Measurements from ENCODE around the gene NBPF1. TPM values are rescaled to one million over a fixed set of nuclear protein-coding genes. Genes with fewer than 3 reads are reported as not detected.
"Not testable (repeated sequence)": the region's sequence is repeated elsewhere in the genome, so short reads cannot be mapped to it uniquely, and the experiment has no call there.

Gene NBPF1
- total RNA-seq, 3 donors from 2014 or later, result 80.2 to 169 (median 104) TPM

DNA sequence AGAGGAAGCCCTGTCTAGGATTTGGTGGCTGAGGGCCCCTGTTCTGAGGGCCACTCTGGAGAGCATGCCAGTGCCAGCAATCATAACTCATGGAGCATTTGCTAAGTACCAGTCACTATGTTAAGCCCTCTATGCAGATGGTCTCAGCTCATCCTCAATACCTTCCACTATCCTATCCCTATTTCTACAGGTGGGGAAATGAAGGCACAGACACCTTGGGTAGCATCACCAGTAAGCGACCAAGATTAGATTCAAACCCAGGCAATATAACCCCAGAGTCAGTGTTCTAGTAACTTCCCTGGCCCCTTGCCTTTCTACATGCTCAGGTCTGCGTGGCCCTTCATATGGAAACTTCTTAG, 7.9 kb upstream of the NBPF1 start:
- ATAC-seq, result no peak

DNA sequence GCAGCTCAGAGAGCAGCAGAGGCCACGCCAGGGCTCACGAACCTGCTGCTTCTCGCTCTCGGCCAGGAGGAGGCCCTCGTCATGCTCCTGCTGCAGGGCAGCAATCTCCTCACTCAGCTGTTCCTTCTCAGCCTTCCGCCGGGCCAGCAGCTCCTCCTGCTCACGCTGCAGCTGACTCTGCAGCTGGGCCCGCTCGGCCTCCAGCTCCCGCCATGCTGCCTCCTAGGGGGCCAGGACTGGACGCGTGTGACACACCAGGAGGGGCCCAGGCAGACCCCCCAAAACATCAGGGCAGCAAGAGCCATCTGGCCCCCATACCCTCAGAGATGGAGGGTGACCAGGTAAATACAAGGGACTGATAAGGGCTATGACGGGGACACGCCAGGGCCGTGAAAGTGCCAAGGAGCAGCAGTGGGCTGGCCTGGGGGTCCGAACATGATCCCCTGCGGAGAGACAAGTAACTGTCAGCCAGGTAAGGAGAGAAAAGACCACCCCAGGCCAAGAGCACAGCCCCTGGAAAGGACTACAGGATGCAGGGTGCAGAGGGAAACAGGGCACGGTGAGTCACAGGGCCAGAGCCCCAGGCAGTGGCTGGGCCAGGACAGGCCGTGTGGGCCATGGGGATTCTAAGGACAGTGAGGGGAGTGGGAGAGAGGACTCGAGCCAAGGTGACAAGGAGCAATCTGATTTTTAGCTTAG, 6.6 kb upstream of the NBPF1 start:
- H3K4me1 ChIP-seq (ENCODE audit: low read depth), result peaks cover 18% of the 10 kb centered on the region
- intact Hi-C loops (cut with DNase I, micrococcal nuclease); ATAC-seq; H3K9me3 ChIP-seq; H3K4me3 ChIP-seq; H3K36me3 ChIP-seq (ENCODE audit: low read depth): not testable (repeated sequence)
- peak; percentile 18 to 62 (median 46) for DNase-seq

More for the DNA sequence above, 7.9 kb upstream of the NBPF1 start:
- TF ChIP-seq, protein P1, sequence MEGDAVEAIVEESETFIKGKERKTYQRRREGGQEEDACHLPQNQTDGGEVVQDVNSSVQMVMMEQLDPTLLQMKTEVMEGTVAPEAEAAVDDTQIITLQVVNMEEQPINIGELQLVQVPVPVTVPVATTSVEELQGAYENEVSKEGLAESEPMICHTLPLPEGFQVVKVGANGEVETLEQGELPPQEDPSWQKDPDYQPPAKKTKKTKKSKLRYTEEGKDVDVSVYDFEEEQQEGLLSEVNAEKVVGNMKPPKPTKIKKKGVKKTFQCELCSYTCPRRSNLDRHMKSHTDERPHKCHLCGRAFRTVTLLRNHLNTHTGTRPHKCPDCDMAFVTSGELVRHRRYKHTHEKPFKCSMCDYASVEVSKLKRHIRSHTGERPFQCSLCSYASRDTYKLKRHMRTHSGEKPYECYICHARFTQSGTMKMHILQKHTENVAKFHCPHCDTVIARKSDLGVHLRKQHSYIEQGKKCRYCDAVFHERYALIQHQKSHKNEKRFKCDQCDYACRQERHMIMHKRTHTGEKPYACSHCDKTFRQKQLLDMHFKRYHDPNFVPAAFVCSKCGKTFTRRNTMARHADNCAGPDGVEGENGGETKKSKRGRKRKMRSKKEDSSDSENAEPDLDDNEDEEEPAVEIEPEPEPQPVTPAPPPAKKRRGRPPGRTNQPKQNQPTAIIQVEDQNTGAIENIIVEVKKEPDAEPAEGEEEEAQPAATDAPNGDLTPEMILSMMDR (IDR thresholded peaks at IDR 0.05), result peak; percentile 6
- no peak for DNase-seq
- Histone ChIP-seq H3K4me3 (no peak overlapping the region), H3K36me3 (ENCODE audit: low read depth) (peaks cover 6% of the 10 kb centered on the region), H3K9me3 (no peaks in the 10 kb centered on the region), H3K4me1 (ENCODE audit: low read depth) (peaks cover 19% of the 10 kb centered on the region)
- intact Hi-C loops (cut with DNase I, micrococcal nuclease), result no loop called here

DNA sequence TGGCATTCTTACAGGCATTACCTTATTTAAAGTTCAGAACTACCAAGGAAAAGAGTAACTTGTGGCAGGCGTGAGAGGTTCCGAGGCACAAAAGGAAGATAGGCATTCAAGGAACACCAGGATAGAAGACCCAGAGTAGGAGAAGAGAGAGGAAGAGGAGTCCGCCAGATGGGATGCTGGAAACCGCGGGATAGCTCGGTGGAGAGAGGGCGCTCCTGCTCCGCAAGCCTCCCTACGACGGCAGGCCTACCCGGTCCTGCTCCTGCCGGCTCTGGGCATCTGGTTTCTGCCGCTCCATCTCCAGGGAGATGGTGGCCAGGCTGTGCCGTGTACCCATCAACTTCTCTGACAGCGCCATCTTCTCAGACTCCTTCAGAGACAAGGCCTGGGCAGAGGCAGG, 5.4 kb upstream of the NBPF1 start:
- TF ChIP-seq, protein P1 (IDR thresholded peaks at IDR 0.05), result no peak
- no peak overlapping the region for H3K4me3 ChIP-seq
- no peaks in the 10 kb centered on the region for H3K36me3 ChIP-seq (ENCODE audit: low read depth)
- ATAC-seq (no peak), DNase-seq (peak; percentile 8 to 65 (median 47))
- H3K9me3 ChIP-seq, result no peaks in the 10 kb centered on the region
- intact Hi-C loops (cut with DNase I, micrococcal nuclease), result no loop called here
- peaks cover 10% of the 10 kb centered on the region for H3K4me1 ChIP-seq (ENCODE audit: low read depth)

DNA sequence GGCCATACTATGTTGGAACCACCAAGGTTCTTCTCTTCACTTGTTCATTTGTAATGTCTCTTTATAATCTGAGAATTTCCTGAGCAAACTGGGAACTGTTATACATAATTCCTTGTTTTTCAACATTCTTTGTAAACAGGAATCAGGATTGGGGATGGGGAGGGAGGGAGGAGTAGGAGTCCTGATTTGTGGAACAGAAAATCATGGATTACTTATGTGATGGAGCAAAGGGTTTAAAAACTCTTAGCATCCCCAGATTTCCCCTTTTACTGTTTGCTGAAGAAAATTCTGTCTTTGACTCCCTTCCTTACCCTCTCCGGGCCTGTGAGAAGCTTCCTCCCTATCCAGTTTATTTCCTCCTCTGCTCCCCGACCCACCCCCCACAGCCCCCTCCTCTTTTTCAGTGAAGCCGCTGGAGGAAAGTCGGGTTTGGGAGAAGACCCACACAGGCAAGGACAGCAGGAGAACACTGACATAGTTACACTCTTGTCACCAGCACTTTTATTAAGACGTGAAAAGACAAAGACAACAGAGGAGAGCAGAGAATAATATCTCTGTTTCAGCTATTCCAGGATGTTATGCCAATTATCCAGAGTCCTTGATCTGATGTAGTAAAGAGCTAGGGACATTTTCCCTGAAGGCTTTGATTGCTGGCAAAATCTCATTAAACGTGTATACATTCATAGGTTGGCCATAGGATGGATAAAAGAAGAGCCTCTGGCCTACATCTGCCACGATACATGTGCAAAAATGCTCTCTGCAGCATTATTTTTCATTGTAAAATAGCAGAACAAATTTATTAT, 4.6 kb upstream of the NBPF1 start:
- H3K4me3 ChIP-seq, result no peak overlapping the region
- intact Hi-C loops (cut with DNase I, micrococcal nuclease), result no loop called here
- no peaks in the 10 kb centered on the region for H3K36me3 ChIP-seq (ENCODE audit: low read depth)
- ATAC-seq (no peak), DNase-seq (no peak)
- no peaks in the 10 kb centered on the region for H3K9me3 ChIP-seq
- TF ChIP-seq, protein P1 (IDR thresholded peaks at IDR 0.05), result no peak
- peaks cover 7% of the 10 kb centered on the region for H3K4me1 ChIP-seq (ENCODE audit: low read depth)

DNA sequence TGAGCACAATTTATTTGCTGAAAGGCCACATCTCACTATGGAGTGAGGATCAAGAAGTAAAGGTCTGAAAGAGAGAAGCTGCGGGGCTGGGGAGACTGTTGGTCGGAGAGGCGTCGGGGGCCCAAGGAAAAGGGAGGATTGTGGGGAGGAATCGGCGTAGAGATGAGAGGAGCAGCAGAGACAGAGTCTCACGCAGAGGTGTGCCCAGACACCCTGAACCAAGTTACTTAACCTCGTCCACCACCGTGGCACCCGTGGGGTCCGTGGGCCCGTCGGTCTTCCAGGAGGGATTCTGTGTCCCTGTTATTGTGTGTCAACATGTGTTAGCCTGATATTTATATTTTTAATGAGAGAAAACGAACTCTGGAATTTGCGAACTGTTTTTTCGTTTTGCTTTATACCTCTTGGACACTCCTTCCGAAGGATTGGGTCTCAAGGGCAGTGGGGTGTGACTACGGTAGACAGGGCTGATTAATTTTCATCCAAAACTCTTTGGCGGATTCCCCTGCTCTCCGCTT, 3.8 kb upstream of the NBPF1 start:
- intact Hi-C loops (cut with DNase I, micrococcal nuclease), result no loop called here
- H3K4me3 ChIP-seq, result no peak overlapping the region
- DNase-seq, result peak; percentile 7 to 56 (median 37)
- no peaks in the 10 kb centered on the region for H3K9me3 ChIP-seq
- no peak for ATAC-seq
- H3K4me1 ChIP-seq (ENCODE audit: low read depth), result peaks cover 11% of the 10 kb centered on the region
- no peaks in the 10 kb centered on the region for H3K36me3 ChIP-seq (ENCODE audit: low read depth)
- TF ChIP-seq, protein P1 (IDR thresholded peaks at IDR 0.05), result no peak
